Transverse colon (tissue), 4 donors: Measurements from ENCODE around the gene STAC2. TPM values are rescaled to one million over a fixed set of nuclear protein-coding genes. Genes with fewer than 3 reads are reported as not detected.
A peak's percentile ranks its signal among the peaks of the same experiment; 100 is the strongest.

Source experiments
- DNase-seq: peaks from one replicate; pipeline ENCODE4 v3.0.0-alpha.2; 2019
- H3K27ac ChIP-seq, 4 donors: fragments of 200-600 bp; sonication (generic); 2 replicates each; pipeline ENCODE4 v1.5.1; 2016 to 2018; ENCODE audit warnings: inconsistent platforms in 4 of 4
- H3K27me3 ChIP-seq: fragments of 200-600 bp; sonication (generic); 2 replicates; pipeline ENCODE4 v1.5.1; 2017; ENCODE audit warnings: inconsistent platforms
- H3K36me3 ChIP-seq, 4 donors: fragments of 200-600 bp; sonication (generic); 2 replicates each; pipeline ENCODE4 v1.5.1; 2017 to 2019; ENCODE audit warnings: inconsistent platforms in 4 of 4
- H3K4me1 ChIP-seq, 4 donors: fragments of 200-600 bp; sonication (generic); 2 replicates each; pipeline ENCODE4 v1.5.1; 2017 to 2020; ENCODE audit warnings: inconsistent platforms in 4 of 4
- H3K4me3 ChIP-seq, 4 donors: fragments of 200-600 bp; sonication (generic); 1 replicate in 1 of 4; 2 replicates in 3 of 4; pipeline versions ENCODE4 v1.5.1 to v1.6.1; 2017 to 2019; ENCODE audit warnings: inconsistent platforms in 4 of 4
- H3K9me3 ChIP-seq, 2 donors: fragments of 200-600 bp; sonication (generic); 2 replicates each; pipeline ENCODE4 v1.5.1; 2017 to 2019; ENCODE audit warnings: inconsistent platforms in 2 of 2
- CTCF ChIP-seq, 5 experiments: fragments of 200-600 bp in 3 of 5; fragments of 450-650 bp in 2 of 5; sonication (generic) in 3 of 5; IDR thresholded peaks; 1 replicate in 2 of 5; 2 replicates in 3 of 5; pipeline ENCODE4 v1.5.1; 2016 to 2017; ENCODE audit warnings: antibody characterized with exemption in 5 of 5, inconsistent platforms in 3 of 5, mild to moderate bottlenecking in 2 of 5, moderate library complexity in 1 of 5
- EP300 ChIP-seq: sonication (generic); formaldehyde crosslinking; IDR thresholded peaks from one replicate; pipeline ENCODE4 v1.6.1; 2017; ENCODE audit warnings: antibody characterized with exemption, low read depth
- POLR2A ChIP-seq: fragments of 450-650 bp; IDR thresholded peaks from one replicate; pipeline ENCODE4 v1.6.1; 2016; ENCODE audit warnings: antibody characterized with exemption, mild to moderate bottlenecking, moderate library complexity
- POLR2AphosphoS5 ChIP-seq, 3 donors: sonication (generic); formaldehyde crosslinking; IDR thresholded peaks; one replicate each; pipeline ENCODE4 v1.6.1; 2016; ENCODE audit warnings: antibody characterized with exemption in 3 of 3
- whole genome bisulfite sequencing, 2 donors: methylation state at CpG; one replicate each; pipeline ENCODE4 v1.1.5; 2018; ENCODE audit warnings: low coverage in 1 of 2; 5-methylcytosine and 5-hydroxymethylcytosine counted together
- in situ Hi-C, 4 donors: fragments of 200-750 bp; cut with MboI; loops; one replicate each; pipeline versions ENCODE4 v1.15.0 to v1.15.1; 2017; ENCODE audit warnings: low sequenced_read_pairs in 3 of 4, low pct_ligation_motif_present in 1 of 4, low pct_unique_long_range_greater_than_20kb in 1 of 4
- intact Hi-C: fragments of 100-400 bp; cut with DNase I; formaldehyde crosslinking; loops from one replicate; pipeline ENCODE4 v1.15.1; 2023; ENCODE audit warnings: low total_unique reads
- total RNA-seq, 4 donors: library from RNA; depleted of rRNA; stranded (reverse); fragments of >200 nt; gene quantifications; one replicate each; pipeline ENCODE4 v1.1.0, GENCODE V29; 2016

Gene STAC2
- total RNA-seq, 4 donors from 2014 or later: not detected

- no peak overlapping the region for H3K27ac ChIP-seq
- peaks cover 3 to 27% (median 16%) of the 10 kb centered on the region in 4 donors for H3K4me1 ChIP-seq
- H3K36me3 ChIP-seq: no peaks in the 10 kb centered on the region
- H3K4me3 ChIP-seq: no peak overlapping the region
- in situ Hi-C loops (no loop called here), intact Hi-C loops (no loop called here)
- no peaks in the 10 kb centered on the region for H3K9me3 ChIP-seq
- DNase-seq: no peak
- TF ChIP-seq CTCF (IDR thresholded peaks at IDR 0.05): no peak
- no peak for TF ChIP-seq POLR2A
- no peak for TF ChIP-seq EP300
- TF ChIP-seq POLR2AphosphoS5 (IDR thresholded peaks at IDR 0.05): no peak
- WGBS, 2 donors: 84% methylated on average over 2 of the region's 2 CpGs; no CpG with 5 or more reads in 1 of the 2 donors
- H3K27me3 ChIP-seq: peaks cover 81% of the 10 kb centered on the region
These were observed 1.7 kb upstream of the STAC2 start for GRCh38 chr17:39227364-39227919.

GRCh38 chr17:39225959-39226683, 376 bp upstream of the STAC2 start:
- TF ChIP-seq EP300 (no peak), POLR2AphosphoS5 (IDR thresholded peaks at IDR 0.05) (no peak), CTCF (IDR thresholded peaks at IDR 0.05) (no peak), POLR2A (no peak)
- intact Hi-C loops: no loop called here
- peak; percentile 46 for DNase-seq
- Histone ChIP-seq H3K27ac (no peak overlapping the region), H3K27me3 (peaks cover 69% of the 10 kb centered on the region), H3K4me1 (peaks cover 3 to 20% (median 16%) of the 10 kb centered on the region in 4 donors), H3K9me3 (no peaks in the 10 kb centered on the region), H3K36me3 (no peaks in the 10 kb centered on the region), H3K4me3 (peak overlapping the region in 3 of 4 donors; percentile 13 to 49 (median 29))
- in situ Hi-C loops: no loop called here
- WGBS, 2 donors: 16 to 50% methylated on average over 7 to 23 of the region's 24 CpGs

GRCh38 chr17:39224778-39225307, 902 bp downstream of the STAC2 start:
- TF ChIP-seq POLR2A (no peak), POLR2AphosphoS5 (IDR thresholded peaks at IDR 0.05) (no peak), CTCF (IDR thresholded peaks at IDR 0.05) (no peak), EP300 (no peak)
- DNase-seq: no peak
- Histone ChIP-seq H3K36me3 (no peaks in the 10 kb centered on the region), H3K27ac (no peak overlapping the region), H3K4me3 (peak overlapping the region in 2 of 4 donors; percentile 29 to 49), H3K9me3 (no peaks in the 10 kb centered on the region), H3K27me3 (peaks cover 57% of the 10 kb centered on the region), H3K4me1 (peaks cover 3 to 20% (median 16%) of the 10 kb centered on the region in 4 donors)
- intact Hi-C loops (no loop called here), in situ Hi-C loops (no loop called here)
- 6% methylated on average over 59 of the region's 68 CpGs; no CpG with 5 or more reads in 1 of the 2 donors for WGBS, 2 donors
